GM12801 (cell line): ENCODE measurements around the gene MYO1B.

ENCODE experiments used
- TF ChIP-seq, protein P1 (sequence below): IDR thresholded peaks from one replicate; pipeline ENCODE4 v1.5.1; 2011; ENCODE audit warnings: control low read depth; ENCODE audit not compliant: insufficient read length; ENCODE audit errors: extremely low read depth

Gene MYO1B

GRCh38 chr2:191428141-191428540, 182.9 kb downstream of the MYO1B start:
- TF ChIP-seq, protein P1, sequence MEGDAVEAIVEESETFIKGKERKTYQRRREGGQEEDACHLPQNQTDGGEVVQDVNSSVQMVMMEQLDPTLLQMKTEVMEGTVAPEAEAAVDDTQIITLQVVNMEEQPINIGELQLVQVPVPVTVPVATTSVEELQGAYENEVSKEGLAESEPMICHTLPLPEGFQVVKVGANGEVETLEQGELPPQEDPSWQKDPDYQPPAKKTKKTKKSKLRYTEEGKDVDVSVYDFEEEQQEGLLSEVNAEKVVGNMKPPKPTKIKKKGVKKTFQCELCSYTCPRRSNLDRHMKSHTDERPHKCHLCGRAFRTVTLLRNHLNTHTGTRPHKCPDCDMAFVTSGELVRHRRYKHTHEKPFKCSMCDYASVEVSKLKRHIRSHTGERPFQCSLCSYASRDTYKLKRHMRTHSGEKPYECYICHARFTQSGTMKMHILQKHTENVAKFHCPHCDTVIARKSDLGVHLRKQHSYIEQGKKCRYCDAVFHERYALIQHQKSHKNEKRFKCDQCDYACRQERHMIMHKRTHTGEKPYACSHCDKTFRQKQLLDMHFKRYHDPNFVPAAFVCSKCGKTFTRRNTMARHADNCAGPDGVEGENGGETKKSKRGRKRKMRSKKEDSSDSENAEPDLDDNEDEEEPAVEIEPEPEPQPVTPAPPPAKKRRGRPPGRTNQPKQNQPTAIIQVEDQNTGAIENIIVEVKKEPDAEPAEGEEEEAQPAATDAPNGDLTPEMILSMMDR: no peak

GRCh38 chr2:191430476-191430875, 185.3 kb downstream of the MYO1B start:
- TF ChIP-seq, protein P1: no peak

DNA sequence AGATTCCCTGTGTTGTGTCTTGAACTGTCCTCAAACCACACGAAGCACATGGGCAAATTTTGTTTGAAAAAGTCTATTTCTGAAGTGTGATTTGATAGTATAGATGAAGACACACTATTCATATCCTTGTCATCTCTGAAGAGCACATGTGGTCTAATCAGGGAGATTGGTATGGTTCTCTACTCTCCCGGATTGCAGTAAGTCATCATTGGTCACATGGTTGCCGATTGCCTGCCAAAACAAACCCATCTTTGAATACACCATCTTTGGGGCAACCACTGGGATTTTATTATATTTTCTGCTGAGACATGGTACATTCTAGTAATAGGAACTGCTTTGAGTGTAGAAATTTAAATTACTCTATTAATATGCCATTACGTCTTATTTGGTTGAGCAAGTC, 186.9 kb downstream of the MYO1B start:
- TF ChIP-seq, protein P1: no peak

DNA sequence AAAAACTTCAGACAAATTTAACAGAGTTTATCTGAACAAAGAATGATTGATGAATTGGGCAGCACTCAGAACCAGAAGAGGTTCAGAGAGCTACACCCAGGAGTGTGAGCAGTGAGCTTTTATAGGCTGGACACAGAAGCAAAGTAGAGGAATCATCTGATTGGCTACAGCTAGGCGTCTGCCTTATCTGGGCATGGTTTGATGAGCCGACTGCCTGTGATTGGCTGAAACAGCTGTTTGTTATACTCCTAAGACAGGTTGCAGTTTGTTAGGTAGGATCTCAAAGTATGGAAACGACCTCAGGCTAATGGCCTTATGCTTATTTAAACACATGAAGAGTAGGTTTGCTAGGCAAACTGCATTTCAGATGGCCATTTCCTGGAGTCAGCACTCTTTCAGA, 188.9 kb downstream of the MYO1B start:
- TF ChIP-seq, protein P1: no peak

GRCh38 chr2:191435141-191435540, 189.9 kb downstream of the MYO1B start:
- TF ChIP-seq, protein P1: no peak

- TF ChIP-seq, protein P1: no peak
Observed at GRCh38 chr2:191436368-191437055, 191.3 kb downstream of the MYO1B start.

GRCh38 chr2:191439481-191439880, 194.3 kb downstream of the MYO1B start:
- TF ChIP-seq, protein P1: no peak
